Measurements from ENCODE around the gene CERS2.

DNA sequence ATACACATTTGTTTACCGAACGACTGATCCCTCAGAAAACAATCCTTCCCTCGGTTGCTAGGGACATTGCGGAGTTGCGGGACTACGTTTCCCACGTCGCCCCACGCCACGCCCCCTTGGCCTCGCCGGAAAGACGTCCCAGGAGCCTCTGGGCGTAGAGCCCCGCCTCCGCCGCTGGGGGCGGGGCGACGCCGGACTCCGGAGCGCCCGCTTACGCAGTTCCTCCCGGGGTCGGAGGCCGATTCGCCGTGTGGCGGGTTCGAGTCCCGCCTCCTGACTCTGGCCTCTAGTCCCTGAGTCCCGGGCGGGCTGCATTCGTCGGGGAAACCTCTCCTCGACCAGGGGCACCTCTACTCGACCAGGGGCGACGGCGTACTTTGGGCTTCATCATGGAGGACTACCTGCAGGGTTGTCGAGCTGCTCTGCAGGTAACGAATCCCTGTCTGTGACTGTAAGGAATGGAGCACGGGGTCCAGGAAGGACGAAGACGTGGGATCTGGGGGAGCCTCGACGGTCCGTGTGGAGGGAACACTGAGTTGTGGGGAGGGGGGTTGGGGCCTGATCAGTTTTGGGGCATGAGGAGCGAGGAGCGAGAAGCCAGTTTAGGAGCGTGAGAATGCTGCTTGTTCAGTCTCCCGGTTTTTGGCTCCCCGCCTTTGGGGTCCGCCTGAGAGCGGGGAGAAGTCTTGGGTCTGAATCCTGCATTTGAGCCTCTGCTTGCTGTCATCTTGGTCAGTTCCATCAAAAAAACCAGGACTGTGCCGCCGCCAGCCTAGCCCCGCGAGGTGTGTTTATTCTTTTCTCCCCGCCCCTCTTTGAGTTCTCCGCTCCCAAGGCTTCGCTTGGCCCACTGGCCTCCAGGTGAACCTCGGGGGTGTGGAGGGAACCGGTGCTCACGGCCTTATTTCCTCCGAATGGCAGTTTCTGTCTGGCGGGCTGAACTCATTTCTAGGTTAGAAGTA is 33.9 kb upstream of the CERS2 start, which contains the start of gene PRUNE1:
- TF ChIP-seq POLR2A (IDR thresholded peaks at IDR 0.05): no peak
- TF ChIP-seq, protein P1, sequence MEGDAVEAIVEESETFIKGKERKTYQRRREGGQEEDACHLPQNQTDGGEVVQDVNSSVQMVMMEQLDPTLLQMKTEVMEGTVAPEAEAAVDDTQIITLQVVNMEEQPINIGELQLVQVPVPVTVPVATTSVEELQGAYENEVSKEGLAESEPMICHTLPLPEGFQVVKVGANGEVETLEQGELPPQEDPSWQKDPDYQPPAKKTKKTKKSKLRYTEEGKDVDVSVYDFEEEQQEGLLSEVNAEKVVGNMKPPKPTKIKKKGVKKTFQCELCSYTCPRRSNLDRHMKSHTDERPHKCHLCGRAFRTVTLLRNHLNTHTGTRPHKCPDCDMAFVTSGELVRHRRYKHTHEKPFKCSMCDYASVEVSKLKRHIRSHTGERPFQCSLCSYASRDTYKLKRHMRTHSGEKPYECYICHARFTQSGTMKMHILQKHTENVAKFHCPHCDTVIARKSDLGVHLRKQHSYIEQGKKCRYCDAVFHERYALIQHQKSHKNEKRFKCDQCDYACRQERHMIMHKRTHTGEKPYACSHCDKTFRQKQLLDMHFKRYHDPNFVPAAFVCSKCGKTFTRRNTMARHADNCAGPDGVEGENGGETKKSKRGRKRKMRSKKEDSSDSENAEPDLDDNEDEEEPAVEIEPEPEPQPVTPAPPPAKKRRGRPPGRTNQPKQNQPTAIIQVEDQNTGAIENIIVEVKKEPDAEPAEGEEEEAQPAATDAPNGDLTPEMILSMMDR (IDR thresholded peaks at IDR 0.05): no peak

Data from lower leg skin (tissue), 3 donors.